Measurements from ENCODE around the gene RAB35.

RAB35 gene

GRCh38 chr12:120089796-120090195 is 26.8 kb downstream of the RAB35 start:
- Histone ChIP-seq H3K9me2 (replicated peaks; ENCODE audit: insufficient read depth, low read length) (no peaks in the 10 kb centered on the region), H3F3A (ENCODE audit: insufficient read depth) (peaks cover 18% of the 10 kb centered on the region), H3K4me2 (ENCODE audit: low read depth, low read length, poor library complexity, severe bottlenecking) (no peak overlapping the region), H3K79me2 (ENCODE audit: insufficient read depth, low read length) (no peaks in the 10 kb centered on the region), H4K20me1 (ENCODE audit: low read depth, low read length) (no peaks in the 10 kb centered on the region), H3K27me3 (ENCODE audit: low read length) (no peaks in the 10 kb centered on the region), H3K9me3 (ENCODE audit: insufficient read depth, low read length) (no peaks in the 10 kb centered on the region), H3K4me3 (ENCODE audit: insufficient read depth, low read length, poor library complexity, severe bottlenecking) (no peak overlapping the region), H3K9ac (ENCODE audit: low read length) (no peak overlapping the region), H3K36me3 (ENCODE audit: low read length) (no peaks in the 10 kb centered on the region), H2AFZ (ENCODE audit: low read depth, low read length, severe bottlenecking) (no peak overlapping the region), H3K27ac (ENCODE audit: low read depth, low read length) (no peak overlapping the region)
- TF ChIP-seq CTCF (IDR thresholded peaks at IDR 0.05; ENCODE audit: insufficient read depth, low read length, poor library complexity, severe bottlenecking) (no peak), EZH2phosphoT487 (conservative IDR thresholded peaks at IDR 0.05; ENCODE audit: low read length) (no peak)

GRCh38 chr12:120089105-120089504 is 27.4 kb downstream of the RAB35 start:
- Histone ChIP-seq H3K9me3 (ENCODE audit: insufficient read depth, low read length) (no peaks in the 10 kb centered on the region), H3K4me2 (ENCODE audit: low read depth, low read length, poor library complexity, severe bottlenecking) (no peak overlapping the region), H3K27me3 (ENCODE audit: low read length) (no peaks in the 10 kb centered on the region), H3K4me3 (ENCODE audit: insufficient read depth, low read length, poor library complexity, severe bottlenecking) (no peak overlapping the region), H3K79me2 (ENCODE audit: insufficient read depth, low read length) (no peaks in the 10 kb centered on the region), H3F3A (ENCODE audit: insufficient read depth) (peaks cover 18% of the 10 kb centered on the region), H2AFZ (ENCODE audit: low read depth, low read length, severe bottlenecking) (no peak overlapping the region), H3K9ac (ENCODE audit: low read length) (no peak overlapping the region), H4K20me1 (ENCODE audit: low read depth, low read length) (no peaks in the 10 kb centered on the region), H3K9me2 (replicated peaks; ENCODE audit: insufficient read depth, low read length) (no peaks in the 10 kb centered on the region), H3K27ac (ENCODE audit: low read depth, low read length) (no peak overlapping the region), H3K36me3 (ENCODE audit: low read length) (no peaks in the 10 kb centered on the region)
- no peak for TF ChIP-seq EZH2phosphoT487 (conservative IDR thresholded peaks at IDR 0.05; ENCODE audit: low read length)
- TF ChIP-seq CTCF (IDR thresholded peaks at IDR 0.05; ENCODE audit: insufficient read depth, low read length, poor library complexity, severe bottlenecking): no peak

- no peaks in the 10 kb centered on the region for H3K79me2 ChIP-seq (ENCODE audit: insufficient read depth, low read length)
- H4K20me1 ChIP-seq (ENCODE audit: low read depth, low read length): no peaks in the 10 kb centered on the region
- H3K27ac ChIP-seq (ENCODE audit: low read depth, low read length): peak overlapping the region; percentile 89
- H3K9ac ChIP-seq (ENCODE audit: low read length): peak overlapping the region; percentile 46
- H3K9me2 ChIP-seq (replicated peaks; ENCODE audit: insufficient read depth, low read length): no peaks in the 10 kb centered on the region
- no peaks in the 10 kb centered on the region for H3K27me3 ChIP-seq (ENCODE audit: low read length)
- H3K4me3 ChIP-seq (ENCODE audit: insufficient read depth, low read length, poor library complexity, severe bottlenecking): peak overlapping the region; percentile 46
- H3K36me3 ChIP-seq (ENCODE audit: low read length): no peaks in the 10 kb centered on the region
- TF ChIP-seq CTCF (IDR thresholded peaks at IDR 0.05; ENCODE audit: insufficient read depth, low read length, poor library complexity, severe bottlenecking) (peak; percentile 80), EZH2phosphoT487 (conservative IDR thresholded peaks at IDR 0.05; ENCODE audit: low read length) (no peak)
- H3F3A ChIP-seq (ENCODE audit: insufficient read depth): peaks cover 18% of the 10 kb centered on the region
- no peaks in the 10 kb centered on the region for H3K9me3 ChIP-seq (ENCODE audit: insufficient read depth, low read length)
- peak overlapping the region; percentile 87 for H3K4me2 ChIP-seq (ENCODE audit: low read depth, low read length, poor library complexity, severe bottlenecking)
- H2AFZ ChIP-seq (ENCODE audit: low read depth, low read length, severe bottlenecking): peak overlapping the region; percentile 65
These were observed 29.5 kb downstream of the RAB35 start for GRCh38 chr12:120086801-120087621.
